Heart left ventricle (tissue), 13 donors: ENCODE results near the gene ZNF184.

Source experiments
- POLR2A ChIP-seq, 2 donors: fragments of 450-650 bp; IDR thresholded peaks; one replicate each; pipeline ENCODE4 v1.6.1; 2017; ENCODE audit warnings: antibody characterized with exemption in 2 of 2, mild to moderate bottlenecking in 2 of 2, moderate library complexity in 2 of 2
- TF ChIP-seq, protein P1 (sequence below), 12 donors: fragments of 200-600 bp; sonication (generic) in 4 of 12; IDR thresholded peaks; one replicate each; pipeline versions ENCODE4 v1.5.0 to v1.8.0; 2018 to 2022; ENCODE audit warnings: antibody characterized with exemption in 12 of 12, mild to moderate bottlenecking in 5 of 12
- donor health status: ischemic (EF 13 %, LVEDD 7.1; RV severe dilation, severe dysfunction).
- donor health status: DM: no; HTN: yes; CAD: no.
- donor health status: DM: no; HTN: no; CAD: no.
- donor health status: ischemic (EF 25% LVEDD 6.9; RV normal size, moderate dysfunction).
- donor health status: ischemic (EF 25% LVEDD 5.7; RV mildly dilated, moderate dysfunction).
- donor health status: ischemic (EF 35%, LVEDD 5.7; RV mildly dilated, moderate dysfunction).
- donor health status: nonischemic (EF 11% LVEDD 7.7; RV severe dilation, severe dysfunction).
- donor health status: DM: yes; HTN: yes; CAD: no.
- donor health status: PGD.
- donor health status: ischemic (EF 29% LVEDD 5.4; RV normal size, mild dysfunction).
- donor health status: nonischemic (EF 23%, LVEDD 6.1; RV moderate dilation, normal function).

DNA sequence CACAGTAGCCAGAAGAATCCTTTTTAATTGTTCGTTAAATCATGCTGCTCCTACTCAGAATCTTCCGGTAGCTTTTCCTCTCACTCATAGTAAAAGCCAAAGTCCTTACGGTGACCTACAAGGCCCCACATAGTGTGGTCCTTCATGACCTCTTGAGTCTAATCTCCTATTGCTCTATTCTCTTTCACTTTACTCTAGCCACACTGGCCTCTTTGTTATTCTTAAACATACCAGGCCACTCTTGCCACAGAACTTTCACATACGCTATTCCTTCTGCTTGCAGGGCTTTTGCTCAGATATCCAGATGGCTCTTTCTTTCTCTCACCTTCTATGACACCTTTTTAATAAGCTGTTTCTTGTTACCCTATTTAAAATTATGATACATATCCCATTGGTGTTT lies 58.6 kb downstream of the ZNF184 start:
- TF ChIP-seq POLR2A (IDR thresholded peaks at IDR 0.05), result no peak
- TF ChIP-seq, protein P1, sequence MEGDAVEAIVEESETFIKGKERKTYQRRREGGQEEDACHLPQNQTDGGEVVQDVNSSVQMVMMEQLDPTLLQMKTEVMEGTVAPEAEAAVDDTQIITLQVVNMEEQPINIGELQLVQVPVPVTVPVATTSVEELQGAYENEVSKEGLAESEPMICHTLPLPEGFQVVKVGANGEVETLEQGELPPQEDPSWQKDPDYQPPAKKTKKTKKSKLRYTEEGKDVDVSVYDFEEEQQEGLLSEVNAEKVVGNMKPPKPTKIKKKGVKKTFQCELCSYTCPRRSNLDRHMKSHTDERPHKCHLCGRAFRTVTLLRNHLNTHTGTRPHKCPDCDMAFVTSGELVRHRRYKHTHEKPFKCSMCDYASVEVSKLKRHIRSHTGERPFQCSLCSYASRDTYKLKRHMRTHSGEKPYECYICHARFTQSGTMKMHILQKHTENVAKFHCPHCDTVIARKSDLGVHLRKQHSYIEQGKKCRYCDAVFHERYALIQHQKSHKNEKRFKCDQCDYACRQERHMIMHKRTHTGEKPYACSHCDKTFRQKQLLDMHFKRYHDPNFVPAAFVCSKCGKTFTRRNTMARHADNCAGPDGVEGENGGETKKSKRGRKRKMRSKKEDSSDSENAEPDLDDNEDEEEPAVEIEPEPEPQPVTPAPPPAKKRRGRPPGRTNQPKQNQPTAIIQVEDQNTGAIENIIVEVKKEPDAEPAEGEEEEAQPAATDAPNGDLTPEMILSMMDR (IDR thresholded peaks at IDR 0.05), result no peak
